Erythroblast (primary cell): ENCODE data around the gene SNX4.

Source experiments
- GATA1 ChIP-seq: IDR thresholded peaks from 2 replicates; pipeline ENCODE4 v1.6.1; 2011; ENCODE audit warnings: low read depth, mild to moderate bottlenecking, control low read depth, low read length, moderate library complexity
- POLR2A ChIP-seq: IDR thresholded peaks from 2 replicates; pipeline ENCODE4 v1.6.1; 2011; ENCODE audit warnings: mild to moderate bottlenecking, low read length

- TF ChIP-seq POLR2A (no peak), GATA1 (no peak)
Observed at GRCh38 chr3:125460233-125460632, 59.8 kb downstream of the SNX4 start.
